NK-92 (cell line): ENCODE data around the gene SETD7.

ENCODE experiments used
- DNase-seq: peaks from one replicate; lab custom pipeline; 2025; ENCODE audit not compliant: unreplicated experiment; lab: John Stamatoyannopoulos, UW

SETD7 gene

GRCh38 chr4:139552517-139553307, 3.3 kb downstream of the SETD7 start:
- DNase-seq = no peak

DNA sequence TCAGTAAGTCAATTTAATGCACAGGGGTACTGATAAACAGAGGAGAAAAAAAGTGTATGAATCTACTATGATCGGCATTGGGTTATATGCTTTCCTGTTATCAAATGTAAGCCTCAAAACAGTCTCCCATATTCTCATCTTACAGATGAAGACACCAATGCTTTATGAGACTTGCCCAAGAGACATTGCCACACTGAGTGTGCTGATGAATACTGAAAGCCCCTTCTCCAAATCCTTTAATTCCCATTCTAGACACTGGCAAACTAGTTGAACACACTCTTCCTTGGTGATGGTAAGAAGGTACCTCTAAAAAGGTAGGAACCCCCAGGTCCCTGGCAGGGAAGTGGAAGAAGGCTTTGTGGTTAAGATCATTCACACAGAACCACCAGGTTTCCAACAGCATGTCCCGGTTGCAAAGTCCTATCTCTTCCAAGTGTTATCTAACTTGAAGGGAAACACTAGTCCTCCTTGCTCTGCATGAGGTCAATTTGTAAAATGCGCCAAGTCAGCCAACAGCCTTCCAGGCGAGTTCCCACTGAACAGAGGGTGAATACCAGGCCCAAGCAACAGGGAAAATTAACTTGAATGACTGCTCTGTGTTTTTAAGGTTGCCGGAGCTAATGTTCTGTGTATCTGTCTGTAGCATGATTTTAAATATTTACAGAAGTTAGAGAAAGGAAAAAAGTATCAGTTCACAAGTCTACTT, 5.1 kb downstream of the SETD7 start:
- no peak for DNase-seq

DNA sequence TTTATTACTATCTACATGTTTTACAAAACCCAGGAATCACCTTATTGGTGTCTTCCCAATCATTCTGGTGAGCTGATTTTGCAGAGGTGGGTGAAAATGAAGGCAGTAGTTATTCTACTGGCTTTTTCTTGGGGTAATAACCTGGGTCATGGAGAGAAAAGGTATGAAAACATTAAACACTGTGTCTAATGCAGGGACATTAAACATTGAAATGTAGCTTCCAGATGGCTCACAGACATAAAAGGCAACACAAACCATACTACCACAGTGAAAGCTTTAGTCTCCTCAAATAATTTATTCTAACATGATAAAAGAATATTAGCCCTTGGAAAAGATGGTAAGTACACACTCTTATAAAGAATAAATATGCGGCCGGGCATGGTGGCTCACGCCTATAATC, 8.0 kb downstream of the SETD7 start:
- DNase-seq = no peak

- DNase-seq = no peak
These were observed 15.4 kb downstream of the SETD7 start for GRCh38 chr4:139540632-139541031.

GRCh38 chr4:139540161-139540560, 15.9 kb downstream of the SETD7 start:
- no peak for DNase-seq

- no peak for DNase-seq
These were observed 18.7 kb downstream of the SETD7 start for GRCh38 chr4:139537292-139537691.

DNA sequence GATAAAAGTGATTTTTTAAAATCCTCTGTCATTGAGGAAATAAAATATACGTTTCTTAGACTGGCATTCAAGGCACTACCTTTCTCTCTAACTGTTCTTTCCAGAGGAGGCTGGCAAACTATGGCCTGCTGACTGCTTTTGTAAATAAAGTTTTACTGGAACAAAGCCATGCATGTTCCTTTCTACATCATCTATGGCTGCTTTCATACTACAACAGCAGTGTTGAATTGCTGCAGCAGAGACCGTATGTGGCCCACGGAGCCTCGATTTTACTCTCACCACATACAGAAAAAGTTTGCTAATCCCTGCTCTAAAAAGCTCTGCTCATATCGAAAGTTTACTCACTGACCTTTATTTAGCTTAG, 20.2 kb downstream of the SETD7 start:
- DNase-seq = no peak

- no peak for DNase-seq
These were observed 20.7 kb downstream of the SETD7 start for GRCh38 chr4:139535228-139535870.

DNA sequence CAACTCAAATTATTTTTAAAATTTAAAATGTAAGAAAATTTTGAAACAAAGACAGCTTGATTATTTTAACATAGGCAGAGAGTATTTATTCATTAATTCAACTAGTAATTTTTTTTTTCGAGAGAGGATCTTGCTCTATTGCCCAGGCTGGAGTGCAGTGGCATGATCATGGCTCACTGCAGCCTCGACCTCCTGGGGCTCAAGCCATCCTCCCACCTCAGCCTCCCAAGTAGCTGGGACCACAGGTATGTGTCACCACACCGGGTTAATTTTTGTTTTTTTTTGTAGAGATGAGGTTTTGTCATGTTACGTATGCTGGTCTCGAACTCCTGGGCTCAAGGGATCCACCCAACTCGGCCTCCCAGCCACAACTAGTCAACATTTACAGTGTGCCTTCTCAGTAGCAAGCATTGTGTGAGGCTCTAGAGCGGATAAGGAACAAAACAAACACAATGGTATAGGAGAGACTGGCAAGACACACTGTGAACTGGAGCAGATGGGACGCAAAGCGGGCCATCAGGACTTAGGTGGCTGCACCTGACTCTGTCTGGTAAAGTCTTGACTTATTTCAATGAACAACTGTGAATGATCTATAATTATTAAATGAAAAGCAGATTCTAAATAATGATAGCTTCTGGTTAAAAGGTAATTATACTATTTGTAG, 21.6 kb downstream of the SETD7 start:
- no peak for DNase-seq

DNA sequence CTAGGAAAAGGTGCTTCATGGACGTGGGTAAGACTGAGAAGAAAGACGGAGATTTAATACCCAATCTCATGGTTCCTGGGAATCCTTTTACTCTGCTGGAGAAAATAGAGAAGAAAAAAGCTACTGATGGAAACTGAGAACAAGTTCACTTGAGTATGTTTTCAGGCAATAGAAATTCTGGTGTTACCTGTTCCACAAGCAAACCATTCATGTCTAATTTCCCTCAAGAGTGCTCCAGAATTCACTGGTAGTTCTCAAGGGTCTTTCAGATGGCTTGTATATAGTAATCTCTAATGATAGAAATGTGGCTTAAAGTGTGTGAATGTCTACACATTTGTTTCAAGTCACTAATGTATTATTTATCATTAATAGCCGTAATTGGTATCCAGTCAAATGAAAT, 22.5 kb downstream of the SETD7 start:
- no peak for DNase-seq

- no peak for DNase-seq
These were observed 23.1 kb downstream of the SETD7 start for GRCh38 chr4:139532947-139533346.

DNA sequence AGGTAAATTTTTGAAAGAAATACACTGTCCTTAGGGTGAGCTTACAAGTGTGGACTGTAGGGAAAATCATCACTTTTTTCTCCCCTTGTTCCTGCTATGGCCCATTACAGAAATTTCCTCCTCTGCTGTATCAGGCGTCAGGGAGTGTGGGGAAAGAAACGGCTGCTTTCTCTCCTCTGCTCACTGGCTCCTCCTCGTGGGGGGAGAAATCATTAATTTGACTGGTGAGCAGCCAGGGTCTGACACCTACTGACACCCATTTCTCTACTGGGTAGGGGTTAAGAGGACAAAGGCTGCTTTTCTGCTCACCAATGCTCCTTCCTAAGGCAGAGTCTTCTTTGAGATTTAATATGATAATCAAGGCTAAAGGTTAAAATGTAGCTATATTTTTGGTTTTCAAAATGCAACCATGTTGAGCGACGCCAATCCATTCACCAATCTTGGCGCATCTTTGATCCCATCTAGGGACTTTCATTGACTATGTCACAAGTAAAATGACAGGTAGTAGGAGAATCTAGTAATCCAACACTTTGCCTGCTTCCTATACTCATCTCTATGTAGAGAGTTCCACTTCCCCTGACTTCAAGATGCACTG, 25.1 kb downstream of the SETD7 start:
- no peak for DNase-seq

DNA sequence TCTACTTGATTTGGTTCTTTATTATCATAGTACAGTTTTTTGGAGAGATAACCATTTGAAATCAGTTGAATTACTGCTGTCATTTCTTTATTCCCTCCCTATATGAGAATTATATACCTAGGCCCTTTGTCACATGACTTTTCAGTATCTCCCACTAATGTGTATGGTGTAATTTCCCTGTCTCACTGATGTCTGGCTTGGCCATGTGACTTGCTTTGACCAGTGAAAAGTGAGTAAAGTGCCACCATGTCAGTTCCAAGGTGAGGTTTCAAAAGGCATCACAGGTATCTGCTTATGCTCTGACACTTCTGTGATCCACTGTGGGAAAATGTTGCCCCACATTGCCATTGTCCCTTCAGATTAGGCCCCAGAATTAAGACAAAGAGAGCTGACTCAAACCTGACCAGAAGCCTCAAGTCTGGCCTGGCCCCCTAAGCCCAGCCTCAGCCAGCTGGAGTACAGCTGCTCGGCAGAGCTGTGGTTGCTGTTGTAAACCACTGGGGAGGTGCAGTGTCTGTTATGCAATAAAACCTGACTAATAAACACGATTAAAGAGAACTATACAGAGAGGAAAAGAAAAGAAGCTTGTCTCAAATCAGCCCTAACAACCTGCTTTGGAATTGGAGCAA, 27.5 kb downstream of the SETD7 start:
- DNase-seq = no peak

DNA sequence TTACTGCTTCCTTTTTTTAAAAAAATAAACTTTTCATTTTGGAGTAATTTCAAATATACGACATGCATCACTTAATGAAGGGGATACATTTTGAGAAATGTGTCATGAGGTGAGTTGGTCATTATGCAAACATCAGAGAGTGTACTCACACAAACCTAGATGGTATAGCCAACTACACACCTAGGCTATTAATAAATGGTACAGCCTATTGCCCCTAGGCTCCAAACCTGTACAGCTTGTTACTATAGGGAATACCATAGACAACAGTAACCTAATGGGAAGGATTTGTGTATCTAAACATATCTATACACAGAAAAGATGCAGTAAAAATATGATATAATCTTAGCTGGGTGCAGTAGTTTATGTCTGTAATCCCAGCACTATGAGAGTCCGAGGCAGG, 29.1 kb downstream of the SETD7 start:
- DNase-seq = no peak

DNA sequence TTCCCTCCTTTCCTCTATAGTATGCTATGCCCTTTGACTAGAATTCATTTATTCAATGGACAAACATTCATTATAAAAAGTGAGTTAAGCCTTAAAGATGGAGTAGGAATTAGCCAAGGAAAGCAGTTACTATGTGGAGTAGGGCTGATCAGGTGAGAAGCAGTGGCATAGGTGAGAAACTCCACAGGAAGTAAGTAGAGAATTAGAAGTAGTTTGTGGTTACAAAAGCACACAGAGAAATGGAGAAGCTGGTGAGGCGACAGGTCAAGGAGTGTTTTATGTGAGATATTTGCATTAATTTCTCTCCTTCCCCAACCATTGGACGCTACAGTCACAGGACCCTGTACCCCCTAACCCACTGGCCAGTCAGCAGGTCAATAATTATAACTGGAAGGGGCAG, 30.6 kb downstream of the SETD7 start:
- DNase-seq = no peak

DNA sequence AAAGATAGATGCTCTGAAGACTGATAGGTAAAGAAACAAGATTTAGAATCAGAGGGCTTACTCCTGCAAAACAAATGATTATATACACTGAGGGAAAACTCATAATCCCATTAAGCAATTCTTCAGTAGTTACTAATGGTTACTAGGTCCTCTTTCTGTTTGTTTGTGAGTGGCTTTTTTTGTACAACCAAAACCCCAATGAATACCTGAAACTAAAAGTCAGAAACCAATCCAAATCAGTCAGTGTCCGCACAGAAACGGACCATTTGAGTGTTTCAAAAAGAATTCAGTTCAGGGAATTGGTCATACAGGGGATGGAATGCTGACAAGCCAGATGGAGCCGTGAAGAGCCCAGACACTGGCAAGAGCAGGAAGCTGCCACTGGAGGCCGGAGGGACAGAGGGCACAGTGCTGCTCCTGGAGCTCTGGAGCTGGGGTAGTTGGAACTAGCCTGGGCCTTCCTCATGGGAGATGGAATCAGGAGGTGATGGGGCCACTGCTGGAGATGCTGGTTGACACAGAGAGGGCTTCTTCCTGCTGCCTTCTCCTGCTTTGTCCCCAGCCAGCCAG, 31.9 kb downstream of the SETD7 start:
- DNase-seq = no peak

DNA sequence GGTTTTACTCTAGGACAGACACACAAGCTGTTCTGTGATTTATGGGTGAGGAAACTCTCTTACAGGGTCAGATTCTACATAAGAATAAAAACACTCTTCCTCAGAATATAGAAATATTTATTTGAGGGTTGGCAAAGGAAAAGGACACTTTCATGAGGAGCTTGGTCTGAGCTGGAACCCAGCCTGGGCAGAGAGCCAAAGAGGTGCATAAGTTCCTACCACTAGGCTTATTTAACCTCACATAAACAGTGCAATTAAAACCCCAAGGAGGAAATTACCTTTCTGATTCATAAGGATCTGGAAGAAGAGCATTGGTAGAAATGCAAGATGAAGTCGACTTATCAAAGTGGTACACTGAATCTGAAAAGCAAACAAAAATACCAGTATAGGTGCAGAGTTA, 32.9 kb downstream of the SETD7 start:
- DNase-seq = no peak

DNA sequence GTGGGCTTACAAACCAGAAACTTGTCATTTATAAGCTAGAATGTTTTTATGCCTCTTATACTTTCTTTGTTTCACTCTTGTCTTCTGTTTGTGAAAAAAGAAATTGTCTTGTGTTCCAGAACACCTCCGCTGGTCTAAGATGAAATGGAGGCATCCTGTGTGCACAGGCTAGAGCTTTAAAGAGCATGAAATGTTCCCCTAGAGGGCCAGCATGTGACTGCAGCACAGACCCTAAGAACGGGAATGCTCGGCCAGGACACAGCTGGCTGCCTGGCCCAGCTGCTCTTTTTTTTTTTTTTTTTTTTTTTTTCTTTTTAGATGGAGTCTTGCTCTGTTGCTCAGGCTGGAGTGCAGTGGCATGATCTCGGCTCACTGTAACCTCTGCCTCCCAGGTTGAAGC, 33.6 kb downstream of the SETD7 start:
- DNase-seq = no peak

DNA sequence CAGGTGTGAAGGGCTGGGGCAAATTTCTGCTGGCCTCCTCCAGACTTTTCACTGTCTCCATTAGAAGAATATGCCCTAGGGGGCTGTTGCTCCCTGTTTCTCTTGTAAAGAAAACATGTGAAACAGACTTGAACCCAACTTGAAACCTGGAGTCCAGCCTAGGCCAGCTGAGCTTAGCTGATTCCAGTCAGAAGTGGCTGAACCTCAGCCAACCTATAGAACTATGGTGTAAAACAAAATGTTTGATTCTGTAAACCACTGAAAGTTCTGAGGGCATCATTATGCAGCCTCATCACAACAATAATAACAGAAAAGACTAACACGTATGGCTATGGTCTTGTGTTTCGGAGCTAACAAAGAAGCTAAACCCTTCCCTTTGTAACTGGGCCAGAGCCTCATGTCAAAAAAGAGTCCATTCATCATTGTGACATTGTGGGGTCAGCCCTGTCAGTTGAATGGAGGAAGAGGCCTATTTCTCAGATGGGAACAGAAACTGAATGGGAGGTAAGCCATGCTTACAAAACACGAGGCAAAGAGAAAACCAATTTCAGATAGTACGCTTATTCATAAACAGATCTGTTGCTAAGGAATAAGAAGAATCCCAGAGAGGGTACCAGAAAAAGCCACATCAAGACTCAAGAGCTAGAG, 34.1 kb downstream of the SETD7 start:
- DNase-seq = no peak

GRCh38 chr4:139515531-139515958, 40.5 kb downstream of the SETD7 start:
- DNase-seq = no peak
